IMR-90 (cell line): ENCODE results near the gene PPP1R13B. TPM values are rescaled to one million over a fixed set of nuclear protein-coding genes. Genes with fewer than 3 reads are reported as not detected.

Source experiments
- ATAC-seq: fragments of 200-7000 bp; cut with Tn5 transposase; 2 replicates; pipeline ENCODE4 v1.9.1; 2020; ENCODE audit warnings: low read depth, mild to moderate bottlenecking, moderate library complexity
- BruUV-seq: library from RNA; stranded (reverse); fragments of 400-500 nt; replicated peaks from 2 replicates; lab custom pipeline; 2021; lab: Mats Ljungman, UMichigan
- CTCF ChIA-PET: fragments of 300-600 bp; formaldehyde crosslinking; extraction: SDS; loops from one replicate; lab custom pipeline; 2021; ENCODE audit warnings: antibody characterized with exemption; lab: Yijun Ruan, JAX
- POLR2A ChIA-PET: fragments of 300-600 bp; sonication (Branson Sonifier 250); formaldehyde crosslinking; loops from one replicate; lab custom pipeline; 2022; ENCODE audit warnings: antibody characterized with exemption; ENCODE audit not compliant: unreplicated experiment; lab: Charles Lee
- DNase-seq: peaks from one replicate; pipeline ENCODE4 v3.0.0; 2013
- H2AFZ ChIP-seq: replicated peaks from 2 replicates; pipeline ENCODE3; 2013; ENCODE audit warnings: low read length, mild to moderate bottlenecking; ENCODE audit not compliant: poor library complexity
- H2AK5ac ChIP-seq: 2 replicates; pipeline ENCODE4 v1.6.1; 2013; ENCODE audit warnings: low read depth, low read length, inconsistent platforms
- H2AK9ac ChIP-seq: replicated peaks from 2 replicates; pipeline ENCODE3; 2013; ENCODE audit warnings: mild to moderate bottlenecking, low read depth, low read length, moderate library complexity; ENCODE audit not compliant: poor library complexity
- H2BK120ac ChIP-seq: 2 replicates; pipeline ENCODE4 v1.6.1; 2013; ENCODE audit warnings: low read depth, low read length, inconsistent platforms
- H2BK15ac ChIP-seq: 3 replicates; pipeline ENCODE4 v1.6.1; 2013; ENCODE audit warnings: low read depth, low read length, inconsistent platforms
- H2BK20ac ChIP-seq: 2 replicates; pipeline ENCODE4 v1.6.1; 2013; ENCODE audit warnings: low read depth, mild to moderate bottlenecking, inconsistent platforms, low read length, moderate library complexity
- H2BK5ac ChIP-seq: 2 replicates; pipeline ENCODE4 v1.6.1; 2013; ENCODE audit warnings: mild to moderate bottlenecking, low read depth, low read length, inconsistent platforms; ENCODE audit not compliant: poor library complexity, severe bottlenecking
- H3K14ac ChIP-seq: replicated peaks from 2 replicates; pipeline ENCODE4 v1.6.1; 2013; ENCODE audit warnings: low read depth, low read length, inconsistent platforms
- H3K18ac ChIP-seq: 2 replicates; pipeline ENCODE4 v1.6.1; 2013; ENCODE audit warnings: low read depth, low read length, control low read depth
- H3K23ac ChIP-seq: 2 replicates; pipeline ENCODE4 v1.6.1; 2013; ENCODE audit warnings: low read depth, low read length, inconsistent platforms
- H3K27ac ChIP-seq: 2 replicates; pipeline ENCODE4 v1.5.1; 2013; ENCODE audit warnings: mild to moderate bottlenecking, control low read depth, low read length; ENCODE audit not compliant: insufficient read depth
- H3K27me3 ChIP-seq: 2 replicates; pipeline ENCODE4 v1.6.1; 2013; ENCODE audit warnings: low read length; ENCODE audit not compliant: control insufficient read depth, insufficient read depth
- H3K36me3 ChIP-seq: 2 replicates; pipeline ENCODE4 v1.6.1; 2013; ENCODE audit warnings: low read length, mixed read lengths; ENCODE audit not compliant: control insufficient read depth, insufficient read depth
- H3K4ac ChIP-seq: 2 replicates; pipeline ENCODE4 v1.6.1; 2013; ENCODE audit warnings: low read depth, low read length, inconsistent platforms
- H3K4me1 ChIP-seq: 2 replicates; pipeline ENCODE4 v1.6.1; 2013; ENCODE audit warnings: low read length, mixed read lengths; ENCODE audit not compliant: control insufficient read depth, insufficient read depth
- H3K4me2 ChIP-seq: 2 replicates; pipeline ENCODE4 v1.6.1; 2013; ENCODE audit warnings: low read depth, mild to moderate bottlenecking, control low read depth, low read length, moderate library complexity
- H3K4me3 ChIP-seq: 2 replicates; pipeline ENCODE4 v1.5.1; 2013; ENCODE audit warnings: low read depth, mild to moderate bottlenecking, control low read depth, low read length, moderate library complexity; ENCODE audit not compliant: insufficient read depth
- H3K56ac ChIP-seq: 2 replicates; pipeline ENCODE4 v1.6.1; 2013; ENCODE audit warnings: low read length, inconsistent platforms; ENCODE audit not compliant: insufficient read depth; ENCODE audit errors: extremely low read depth
- H3K79me1 ChIP-seq, 2 experiments: 2 replicates each; pipeline ENCODE4 v1.6.1; 2013; ENCODE audit warnings: low read length in 2 of 2, inconsistent platforms in 1 of 2, low read depth in 1 of 2
- H3K9ac ChIP-seq: 2 replicates; pipeline ENCODE4 v1.6.1; 2013; ENCODE audit warnings: low read depth, low read length, control low read depth
- H3K9me1 ChIP-seq: 2 replicates; pipeline ENCODE4 v1.6.1; 2013; ENCODE audit warnings: low read length, inconsistent platforms; ENCODE audit not compliant: insufficient read depth
- H3K9me3 ChIP-seq: 2 replicates; pipeline ENCODE4 v1.6.1; 2013; ENCODE audit warnings: low read length; ENCODE audit not compliant: control insufficient read depth, insufficient read depth
- H4K20me1 ChIP-seq: 2 replicates; pipeline ENCODE4 v1.6.1; 2013; ENCODE audit warnings: low read length, inconsistent platforms; ENCODE audit not compliant: insufficient read depth
- H4K5ac ChIP-seq: 2 replicates; pipeline ENCODE4 v1.6.1; 2013; ENCODE audit warnings: mild to moderate bottlenecking, low read depth, low read length, control low read depth
- H4K8ac ChIP-seq, 2 experiments: 2 replicates each; pipeline ENCODE4 v1.6.1; 2013; ENCODE audit warnings: low read depth in 2 of 2, low read length in 2 of 2, control low read depth in 1 of 2, inconsistent platforms in 1 of 2
- H4K91ac ChIP-seq: 2 replicates; pipeline ENCODE4 v1.6.1; 2013; ENCODE audit warnings: low read depth, low read length, inconsistent platforms; ENCODE audit not compliant: insufficient read depth
- CEBPB ChIP-seq: IDR thresholded peaks from 2 replicates; pipeline ENCODE4 v1.6.1; 2012; ENCODE audit warnings: low read depth, low read length, improper control_type of control experiment
- FOS ChIP-seq: fragments of 150-350 bp; IDR thresholded peaks from 2 replicates; pipeline ENCODE4 v1.6.1; 2016; ENCODE audit warnings: low read depth, low read length
- RFX5 ChIP-seq: IDR thresholded peaks from 2 replicates; pipeline ENCODE4 v1.8.0; 2012; ENCODE audit warnings: low read depth, mild to moderate bottlenecking, low read length, moderate library complexity
- WGBS, 2 experiments: methylation state at CpG; one replicate each; pipeline versions ENCODE4 v1.1.5 to v1.1.7; 2013; ENCODE audit warnings: missing lambda C conversion rate in 2 of 2; ENCODE audit not compliant: insufficient read length in 1 of 2; ENCODE audit errors: extremely low coverage in 2 of 2; 5-methylcytosine and 5-hydroxymethylcytosine counted together
- dilution Hi-C: fragments of 300-500 bp; cut with HindIII; formaldehyde crosslinking; loops from one replicate; pipeline ENCODE4 v1.14.3; 2018; ENCODE audit warnings: low sequenced_read_pairs; ENCODE audit not compliant: unreplicated experiment
- in situ Hi-C: fragments of 300-500 bp; cut with MboI; formaldehyde crosslinking; loops from 3 replicates; pipeline ENCODE4 v1.14.3; 2019; ENCODE audit warnings: low sequenced_read_pairs, inconsistent platforms, mixed read lengths
- intact Hi-C: fragments of 100-400 bp; cut with micrococcal nuclease; formaldehyde crosslinking; loops from 2 replicates; pipeline ENCODE4 v1.10.0; 2022
- polyA plus RNA-seq, 3 experiments: library from polyadenylated mRNA; depleted of rRNA; stranded (reverse); fragments of >200 nt; gene quantifications; 2 replicates each; pipeline ENCODE4 v1.2.3, GENCODE V29; 2012; ENCODE audit warnings: low replicate concordance in 1 of 3
- total RNA-seq: library from RNA; depleted of rRNA; stranded (reverse); fragments of >200 nt; gene quantifications from 2 replicates; pipeline ENCODE4 v1.2.3, GENCODE V29; 2012
- TF ChIP-seq, protein P1 (sequence below): conservative IDR thresholded peaks from 2 replicates; pipeline ENCODE4 v1.5.1; 2012; ENCODE audit warnings: mild to moderate bottlenecking, low read depth, low read length, improper control_type of control experiment

Gene PPP1R13B
- total and polyA plus RNA-seq, 2 of the 4 experiments (the other 2 are of a cell fraction), result 1.6 to 2.8 TPM

- TF ChIP-seq RFX5 (no peak), CEBPB (no peak), FOS (no peak)
- TF ChIP-seq, protein P1, sequence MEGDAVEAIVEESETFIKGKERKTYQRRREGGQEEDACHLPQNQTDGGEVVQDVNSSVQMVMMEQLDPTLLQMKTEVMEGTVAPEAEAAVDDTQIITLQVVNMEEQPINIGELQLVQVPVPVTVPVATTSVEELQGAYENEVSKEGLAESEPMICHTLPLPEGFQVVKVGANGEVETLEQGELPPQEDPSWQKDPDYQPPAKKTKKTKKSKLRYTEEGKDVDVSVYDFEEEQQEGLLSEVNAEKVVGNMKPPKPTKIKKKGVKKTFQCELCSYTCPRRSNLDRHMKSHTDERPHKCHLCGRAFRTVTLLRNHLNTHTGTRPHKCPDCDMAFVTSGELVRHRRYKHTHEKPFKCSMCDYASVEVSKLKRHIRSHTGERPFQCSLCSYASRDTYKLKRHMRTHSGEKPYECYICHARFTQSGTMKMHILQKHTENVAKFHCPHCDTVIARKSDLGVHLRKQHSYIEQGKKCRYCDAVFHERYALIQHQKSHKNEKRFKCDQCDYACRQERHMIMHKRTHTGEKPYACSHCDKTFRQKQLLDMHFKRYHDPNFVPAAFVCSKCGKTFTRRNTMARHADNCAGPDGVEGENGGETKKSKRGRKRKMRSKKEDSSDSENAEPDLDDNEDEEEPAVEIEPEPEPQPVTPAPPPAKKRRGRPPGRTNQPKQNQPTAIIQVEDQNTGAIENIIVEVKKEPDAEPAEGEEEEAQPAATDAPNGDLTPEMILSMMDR, result no peak
- H3K9me1 ChIP-seq, result no peaks in the 10 kb centered on the region
- no peaks in the 10 kb centered on the region for H3K4me1 ChIP-seq
- no peak overlapping the region for H3K4me2 ChIP-seq
- H4K5ac ChIP-seq, result no peak overlapping the region
- no peak overlapping the region for H3K9ac ChIP-seq
- peaks cover 56% of the 10 kb centered on the region for H3K36me3 ChIP-seq
- H3K23ac ChIP-seq, result no peak overlapping the region
- no peak overlapping the region for H2AK5ac ChIP-seq
- no peak overlapping the region for H3K56ac ChIP-seq
- ChIA-PET CTCF (no interaction called here), POLR2A (no interaction called here)
- H2BK20ac ChIP-seq, result no peak overlapping the region
- H2AK9ac ChIP-seq, result peak overlapping the region; percentile 3
- ATAC-seq (no peak), DNase-seq (no peak)
- no peak overlapping the region for H3K4me3 ChIP-seq
- H4K8ac ChIP-seq, result no peak overlapping the region
- no peak overlapping the region for H2BK15ac ChIP-seq
- no peak overlapping the region for H3K18ac ChIP-seq
- H3K14ac ChIP-seq, result no peak overlapping the region
- WGBS, 2 experiments, result 93% methylated on average over 10 of the region's 15 CpGs; no CpG with 5 or more reads in 1 of the 2 experiments
- peaks cover 17% of the 10 kb centered on the region for H4K20me1 ChIP-seq
- H2BK5ac ChIP-seq, result no peak overlapping the region
- H4K91ac ChIP-seq, result no peak overlapping the region
- no peaks in the 10 kb centered on the region for H3K27me3 ChIP-seq
- dilution Hi-C loops (no loop called here), intact Hi-C loops (no loop called here), in situ Hi-C loops (no loop called here)
- no peaks in the 10 kb centered on the region for H3K9me3 ChIP-seq
- BruUV-seq, result no TSS peak
- no peak overlapping the region for H2BK120ac ChIP-seq
- H3K27ac ChIP-seq, result no peak overlapping the region
- H3K4ac ChIP-seq, result no peak overlapping the region
- H3K79me1 ChIP-seq, result peaks cover 8 to 12% of the 10 kb centered on the region in 2 experiments
- no peak overlapping the region for H2AFZ ChIP-seq
Observed at GRCh38 chr14:103730490-103731035, 116.8 kb downstream of the PPP1R13B start.
